ENCODE data around the gene SPOCD1.

Gene SPOCD1

GRCh38 chr1:31843506-31843905 is 27.7 kb upstream of the SPOCD1 start:
- no peaks in the 10 kb centered on the region for H3K27me3 ChIP-seq
- TF ChIP-seq CTCF (IDR thresholded peaks at IDR 0.05; ENCODE audit: low read depth, low read length) = no peak
- H3K4me1 ChIP-seq = no peaks in the 10 kb centered on the region
- H3K36me3 ChIP-seq = no peaks in the 10 kb centered on the region
- H3K4me3 ChIP-seq (ENCODE audit: low read depth, low read length) = no peak overlapping the region
- DNase-seq = no peak
- no peaks in the 10 kb centered on the region for H3K9me3 ChIP-seq

GRCh38 chr1:31839662-31840343 is 24.0 kb upstream of the SPOCD1 start:
- Histone ChIP-seq H3K4me1 (no peaks in the 10 kb centered on the region), H3K27me3 (no peaks in the 10 kb centered on the region), H3K36me3 (no peaks in the 10 kb centered on the region), H3K9me3 (no peaks in the 10 kb centered on the region), H3K4me3 (ENCODE audit: low read depth, low read length) (no peak overlapping the region)
- TF ChIP-seq CTCF (IDR thresholded peaks at IDR 0.05; ENCODE audit: low read depth, low read length) = no peak
- no peak for DNase-seq

- Histone ChIP-seq H3K36me3 (no peaks in the 10 kb centered on the region), H3K9me3 (no peaks in the 10 kb centered on the region), H3K27me3 (no peaks in the 10 kb centered on the region), H3K4me1 (no peaks in the 10 kb centered on the region), H3K4me3 (ENCODE audit: low read depth, low read length) (no peak overlapping the region)
- DNase-seq = no peak
- TF ChIP-seq CTCF (IDR thresholded peaks at IDR 0.05; ENCODE audit: low read depth, low read length) = no peak
Measured at GRCh38 chr1:31837451-31838158, 21.8 kb upstream of the SPOCD1 start.

GRCh38 chr1:31836638-31837037 is 20.8 kb upstream of the SPOCD1 start:
- no peak overlapping the region for H3K4me3 ChIP-seq (ENCODE audit: low read depth, low read length)
- no peaks in the 10 kb centered on the region for H3K27me3 ChIP-seq
- no peak for TF ChIP-seq CTCF (IDR thresholded peaks at IDR 0.05; ENCODE audit: low read depth, low read length)
- DNase-seq = no peak
- no peaks in the 10 kb centered on the region for H3K9me3 ChIP-seq
- no peaks in the 10 kb centered on the region for H3K4me1 ChIP-seq
- no peaks in the 10 kb centered on the region for H3K36me3 ChIP-seq

- no peak for DNase-seq
- H3K9me3 ChIP-seq = no peaks in the 10 kb centered on the region
- TF ChIP-seq CTCF (IDR thresholded peaks at IDR 0.05; ENCODE audit: low read depth, low read length) = no peak
- H3K4me1 ChIP-seq = no peaks in the 10 kb centered on the region
- H3K36me3 ChIP-seq = no peaks in the 10 kb centered on the region
- no peaks in the 10 kb centered on the region for H3K27me3 ChIP-seq
- no peak overlapping the region for H3K4me3 ChIP-seq (ENCODE audit: low read depth, low read length)
Measured at GRCh38 chr1:31835415-31835814, 19.6 kb upstream of the SPOCD1 start.

- no peak for TF ChIP-seq CTCF (IDR thresholded peaks at IDR 0.05; ENCODE audit: low read depth, low read length)
- no peak for DNase-seq
- H3K4me1 ChIP-seq = no peaks in the 10 kb centered on the region
- H3K4me3 ChIP-seq (ENCODE audit: low read depth, low read length) = no peak overlapping the region
- H3K9me3 ChIP-seq = no peaks in the 10 kb centered on the region
- no peaks in the 10 kb centered on the region for H3K36me3 ChIP-seq
- no peaks in the 10 kb centered on the region for H3K27me3 ChIP-seq
Measured at GRCh38 chr1:31834501-31834900, 18.7 kb upstream of the SPOCD1 start.
